GM21717 (cell line): ENCODE data around the gene PUS7.
"Not testable (repeated sequence)": the region's sequence is repeated elsewhere in the genome, so short reads cannot be mapped to it uniquely, and the experiment has no call there.

Experiments used
- ATAC-seq: cut with Tn5 transposase; IDR thresholded peaks from one replicate; pipeline ENCODE4 v1.9.1; 2021; ENCODE audit warnings: mild to moderate bottlenecking, moderate library complexity; ENCODE audit not compliant: unreplicated experiment

PUS7 gene, protein sequence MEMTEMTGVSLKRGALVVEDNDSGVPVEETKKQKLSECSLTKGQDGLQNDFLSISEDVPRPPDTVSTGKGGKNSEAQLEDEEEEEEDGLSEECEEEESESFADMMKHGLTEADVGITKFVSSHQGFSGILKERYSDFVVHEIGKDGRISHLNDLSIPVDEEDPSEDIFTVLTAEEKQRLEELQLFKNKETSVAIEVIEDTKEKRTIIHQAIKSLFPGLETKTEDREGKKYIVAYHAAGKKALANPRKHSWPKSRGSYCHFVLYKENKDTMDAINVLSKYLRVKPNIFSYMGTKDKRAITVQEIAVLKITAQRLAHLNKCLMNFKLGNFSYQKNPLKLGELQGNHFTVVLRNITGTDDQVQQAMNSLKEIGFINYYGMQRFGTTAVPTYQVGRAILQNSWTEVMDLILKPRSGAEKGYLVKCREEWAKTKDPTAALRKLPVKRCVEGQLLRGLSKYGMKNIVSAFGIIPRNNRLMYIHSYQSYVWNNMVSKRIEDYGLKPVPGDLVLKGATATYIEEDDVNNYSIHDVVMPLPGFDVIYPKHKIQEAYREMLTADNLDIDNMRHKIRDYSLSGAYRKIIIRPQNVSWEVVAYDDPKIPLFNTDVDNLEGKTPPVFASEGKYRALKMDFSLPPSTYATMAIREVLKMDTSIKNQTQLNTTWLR

DNA sequence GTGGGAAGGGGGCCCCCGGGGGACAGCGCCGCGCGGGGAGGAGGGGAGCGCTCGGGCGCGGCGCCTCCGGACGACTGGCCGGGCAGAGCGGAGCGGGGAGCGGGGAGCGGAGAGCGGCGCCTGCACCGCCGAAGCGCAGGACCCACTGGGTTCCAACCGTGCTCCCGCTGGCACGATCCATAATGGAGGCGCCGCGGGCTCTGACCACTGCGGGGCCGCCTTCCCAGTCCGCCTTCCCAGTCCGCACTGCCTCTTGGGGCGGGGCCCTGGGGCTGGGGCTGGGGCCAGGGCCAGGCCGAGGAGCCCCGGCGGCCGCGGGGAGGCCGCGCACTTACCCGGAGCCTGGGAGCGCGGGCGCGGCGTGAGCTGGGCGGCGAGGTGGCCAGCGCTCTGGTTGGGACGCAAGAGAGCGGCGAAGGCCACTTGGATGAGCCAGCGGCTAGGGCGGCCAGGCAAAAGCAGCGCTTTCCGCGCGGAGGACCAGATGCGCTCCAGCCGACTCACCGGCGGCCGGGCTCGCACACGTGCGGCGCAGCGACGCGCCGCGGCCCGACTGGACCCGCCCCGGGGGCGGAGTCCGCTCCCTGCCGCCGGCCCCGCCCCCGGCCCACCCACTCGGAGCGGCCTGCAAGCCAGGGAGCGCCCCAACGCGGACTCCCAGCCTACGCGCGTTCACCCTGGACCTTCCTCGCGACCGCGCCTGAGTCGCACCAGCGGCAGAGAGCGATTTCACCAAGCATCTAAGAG lies at the start of gene PUS7:
Gene PUS7 (minus strand): TSS at position 555 of the 747 bp plus-strand sequence. CDS start 13,759 bp downstream, outside the sequence.
- ATAC-seq: peak; percentile 85

DNA sequence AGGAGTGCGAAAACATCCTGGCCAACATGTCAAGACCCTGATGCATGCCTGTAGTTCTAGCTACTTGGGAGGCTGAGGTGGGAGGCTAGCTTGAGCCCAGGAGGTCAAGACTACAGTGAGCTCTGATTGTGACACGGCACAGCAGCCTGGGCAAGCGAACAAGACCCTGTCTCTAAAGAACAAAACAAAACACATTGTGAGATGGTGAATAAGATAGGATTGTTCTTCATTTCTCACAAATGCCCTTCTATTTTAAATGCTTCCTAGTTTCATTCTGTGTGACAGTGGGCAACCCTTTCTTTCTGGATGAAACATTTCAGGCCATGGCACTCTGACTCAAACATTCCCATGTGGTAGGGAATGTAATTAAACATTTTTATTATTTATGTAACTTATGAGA lies 45.8 kb upstream of the PUS7 start:
- no peak for ATAC-seq

- no peak for ATAC-seq
These were observed 45.0 kb upstream of the PUS7 start for GRCh38 chr7:105567024-105567423.

DNA sequence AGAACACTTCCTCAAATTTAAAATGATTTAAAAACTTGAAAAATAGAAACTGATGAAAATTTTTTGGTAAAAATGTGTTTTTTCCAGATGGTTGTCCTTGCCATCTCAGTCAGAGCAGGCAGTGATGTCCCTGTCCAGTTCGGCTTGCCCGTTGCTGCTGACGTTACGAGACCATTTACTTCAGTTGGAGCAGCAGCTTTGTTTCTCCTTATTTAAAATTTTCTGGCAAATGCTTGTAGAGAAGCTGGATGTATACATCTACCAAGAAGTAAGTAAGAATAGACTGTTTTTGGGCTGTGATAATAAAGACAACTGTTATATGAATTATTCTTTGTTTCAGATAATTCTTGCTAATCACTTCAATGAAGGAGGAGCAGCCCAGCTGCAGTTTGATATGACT lies 43.1 kb upstream of the PUS7 start:
- no peak for ATAC-seq

- no peak for ATAC-seq
These were observed 37.9 kb upstream of the PUS7 start for GRCh38 chr7:105559926-105560325.

DNA sequence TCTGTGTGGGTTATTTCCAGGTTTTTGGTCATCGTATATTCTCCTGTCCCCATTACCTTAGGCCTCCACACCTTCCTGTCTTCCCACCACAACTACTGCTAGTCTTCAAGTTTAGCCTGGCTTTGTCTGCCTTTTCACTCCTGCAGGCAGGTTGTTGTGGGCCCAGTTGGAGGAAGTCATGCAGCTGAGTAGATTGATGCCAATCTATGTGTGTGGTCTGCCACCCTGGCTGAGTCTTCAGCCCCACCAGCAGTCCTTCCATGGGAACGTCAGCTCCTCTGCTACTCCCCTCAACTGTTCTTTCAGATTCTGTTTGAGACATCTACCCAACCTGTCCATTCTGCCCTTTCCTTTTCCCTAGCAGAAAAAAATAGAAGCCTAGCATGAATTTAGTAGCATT lies 16.3 kb upstream of the PUS7 start:
- no peak for ATAC-seq

GRCh38 chr7:105532709-105533460 lies 10.8 kb upstream of the PUS7 start:
- no peak for ATAC-seq

DNA sequence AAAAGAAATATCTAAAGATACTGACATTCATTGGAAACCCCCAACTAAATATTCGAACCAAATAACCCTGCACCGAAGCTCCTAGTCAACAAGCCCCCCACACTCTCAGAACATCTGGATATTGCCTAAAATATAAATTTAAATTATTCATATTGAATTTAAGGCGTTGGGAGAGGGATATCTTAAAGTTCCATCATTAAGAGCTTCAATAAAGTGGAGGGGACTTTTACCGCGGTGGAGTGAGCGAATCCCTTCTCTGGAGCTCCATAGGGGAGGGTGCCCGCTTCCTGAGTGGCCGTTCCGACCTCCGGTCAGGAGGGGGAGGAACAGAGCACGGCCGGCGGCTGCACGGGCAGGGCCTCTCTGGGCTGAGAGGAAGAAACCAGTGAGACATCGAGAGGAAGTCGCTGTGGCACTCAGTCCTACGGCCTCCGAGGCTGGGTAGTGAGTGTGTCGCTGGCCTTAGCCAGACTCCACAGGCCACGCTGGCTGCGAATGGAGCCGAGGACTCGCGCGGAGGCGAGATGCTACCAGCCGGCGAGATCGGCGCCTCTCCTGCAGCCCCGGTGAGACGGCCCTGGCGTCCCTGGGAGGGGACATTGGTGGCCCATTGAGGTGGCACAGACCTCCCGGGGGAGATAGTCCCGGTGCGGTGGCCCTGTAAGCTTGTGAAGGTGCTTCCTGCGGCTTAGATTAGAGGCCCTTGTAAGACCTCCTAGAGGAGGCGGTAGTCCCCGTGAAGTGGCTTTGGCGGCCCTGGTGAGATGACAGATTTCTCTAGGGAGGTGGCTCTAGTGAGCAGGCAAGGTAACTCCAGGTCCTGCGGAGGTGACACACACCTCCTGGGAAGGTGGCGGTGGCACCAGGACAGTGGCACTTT lies 10.0 kb upstream of the PUS7 start, which contains the start of gene RINT1:
Gene RINT1 (plus strand): TSS at position 410 of the 880 bp plus-strand sequence. CDS start 115 bp downstream, at position 525.
- ATAC-seq: peak; percentile 96

DNA sequence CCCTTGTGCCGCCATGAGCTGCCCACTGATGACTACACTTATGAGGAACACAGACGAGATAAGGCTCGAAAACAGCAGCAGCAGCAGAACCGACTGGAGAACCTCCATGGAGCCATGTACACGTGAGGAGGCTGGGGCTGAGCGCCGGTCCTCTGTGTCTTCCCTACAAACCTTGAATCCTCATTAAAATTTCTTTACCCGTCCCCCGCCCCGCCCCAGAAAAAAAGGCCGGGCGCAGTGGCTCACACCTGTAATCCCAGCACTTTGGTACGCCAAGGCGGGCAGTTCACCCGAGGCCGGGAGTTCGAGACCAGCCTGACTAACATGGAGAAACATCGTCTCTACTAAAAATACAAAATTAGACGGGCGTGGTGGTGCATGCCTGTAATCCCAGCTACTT lies 8.5 kb upstream of the PUS7 start:
- no peak for ATAC-seq

GRCh38 chr7:105530126-105530525 lies 8.1 kb upstream of the PUS7 start:
- no peak for ATAC-seq

GRCh38 chr7:105527737-105528136 lies 5.7 kb upstream of the PUS7 start:
- ATAC-seq: not testable (repeated sequence)

GRCh38 chr7:105524840-105525239 lies 2.8 kb upstream of the PUS7 start:
- ATAC-seq: no peak

GRCh38 chr7:105524423-105524822 lies 2.4 kb upstream of the PUS7 start:
- ATAC-seq: not testable (repeated sequence)

DNA sequence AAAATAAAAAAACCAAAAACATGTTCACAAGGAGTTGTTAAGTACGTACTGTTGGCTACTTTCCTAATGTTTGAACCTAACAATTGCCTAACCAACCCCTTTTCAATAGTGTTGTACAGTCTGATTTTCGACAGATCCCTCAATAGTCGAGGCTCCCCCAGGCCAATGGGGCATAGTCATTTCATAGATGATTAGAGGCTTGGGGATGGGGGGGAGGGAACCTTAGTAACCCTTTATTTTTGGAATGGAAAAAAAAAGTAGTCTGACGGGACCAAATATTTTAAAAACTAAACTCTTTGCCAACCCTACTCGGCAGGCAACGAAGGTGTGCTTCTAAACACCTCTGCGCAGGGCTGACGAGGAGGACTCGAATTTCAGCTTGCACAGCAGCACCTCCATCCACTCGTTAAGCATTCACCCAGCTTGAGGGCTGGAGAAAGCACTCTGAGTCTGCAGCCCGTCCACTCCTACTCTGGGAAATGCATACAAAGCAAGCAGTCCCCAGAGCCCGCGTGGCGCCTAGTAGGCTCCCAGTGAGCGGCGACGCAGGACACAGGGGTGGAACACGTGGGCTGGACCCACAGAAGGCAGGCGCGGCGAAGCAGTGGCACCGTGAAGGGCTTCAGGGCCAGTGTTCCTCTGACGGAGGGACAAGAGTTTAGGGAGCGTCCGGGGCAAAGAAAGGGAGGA lies 899 bp downstream of the PUS7 start:
- ATAC-seq: peak; percentile 48

DNA sequence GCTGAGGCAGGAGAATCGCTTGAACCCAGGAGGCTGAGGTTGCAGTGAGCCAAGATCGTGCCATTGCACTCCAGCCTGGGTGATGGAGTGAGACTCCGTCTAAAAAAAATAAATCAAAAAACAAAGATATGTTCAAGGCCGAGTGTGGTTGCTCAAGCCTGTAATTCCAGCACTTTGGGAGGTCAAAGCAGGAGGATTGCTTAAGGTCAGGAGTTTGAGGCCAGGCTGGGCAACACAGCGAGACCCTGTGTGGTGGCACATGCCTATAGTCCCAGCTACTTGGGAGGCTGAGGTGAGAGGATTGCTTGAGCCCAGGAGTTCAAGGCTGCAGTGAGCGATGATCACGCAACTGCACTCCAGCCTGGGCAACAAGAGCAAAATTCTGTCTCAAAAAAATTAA lies 1.5 kb downstream of the PUS7 start:
- ATAC-seq: not testable (repeated sequence)

GRCh38 chr7:105519353-105519752 lies 2.7 kb downstream of the PUS7 start:
- no peak for ATAC-seq

DNA sequence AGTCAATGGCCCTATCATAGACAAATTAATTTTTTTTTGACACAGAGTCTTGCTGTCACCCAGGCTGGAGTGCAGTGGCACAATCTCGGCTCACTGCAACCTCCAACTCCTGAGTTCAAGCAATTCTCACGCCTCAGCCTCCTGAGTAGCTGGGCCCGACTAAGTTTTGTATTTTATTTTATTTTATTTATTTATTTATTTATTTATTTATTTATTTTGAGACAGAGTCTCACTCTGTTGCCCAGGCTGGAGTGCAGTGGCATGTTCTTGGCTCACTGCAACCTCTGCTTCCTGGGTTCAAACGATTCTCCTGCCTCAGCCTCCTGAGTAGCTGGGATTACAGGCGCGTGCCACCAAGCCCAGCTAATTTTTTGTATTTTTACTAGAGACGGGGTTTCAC lies 6.5 kb downstream of the PUS7 start:
- ATAC-seq: not testable (repeated sequence)

- no peak for ATAC-seq
These were observed 9.0 kb downstream of the PUS7 start for GRCh38 chr7:105512926-105513526.

- ATAC-seq: no peak
These were observed 9.7 kb downstream of the PUS7 start for GRCh38 chr7:105512415-105512814.
